ENCODE results near the gene IFT122.
"Not testable (repeated sequence)": the region's sequence is repeated elsewhere in the genome, so short reads cannot be mapped to it uniquely, and the experiment has no call there.

Gene IFT122

DNA sequence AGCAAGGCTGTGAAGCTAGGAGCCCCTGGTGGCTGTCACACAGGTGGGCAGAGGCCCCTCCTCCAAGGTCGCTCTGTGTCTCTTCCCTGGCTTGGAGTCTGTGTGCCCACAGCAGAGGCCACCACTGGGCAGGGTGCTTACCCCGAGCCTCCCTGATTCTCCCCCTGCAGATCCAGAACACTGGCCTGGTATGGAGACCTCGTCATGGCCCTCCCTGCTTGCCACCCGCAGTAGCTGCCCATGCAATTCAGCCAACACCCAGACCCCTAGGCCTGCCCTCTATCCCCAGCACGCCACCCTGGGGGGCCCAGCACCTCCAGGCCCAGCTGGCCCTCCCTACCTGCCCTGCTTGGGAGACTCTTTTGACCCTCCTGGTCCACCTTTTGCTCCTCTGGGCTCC lies 82.9 kb downstream of the IFT122 start:
- no peak for DNase-seq

GRCh38 chr3:129524081-129524480 lies 84.1 kb downstream of the IFT122 start:
- DNase-seq: no peak

- no peak for DNase-seq
Measured at GRCh38 chr3:129525341-129525968, 85.4 kb downstream of the IFT122 start.

GRCh38 chr3:129526121-129526900 lies 86.3 kb downstream of the IFT122 start:
- DNase-seq: no peak

DNA sequence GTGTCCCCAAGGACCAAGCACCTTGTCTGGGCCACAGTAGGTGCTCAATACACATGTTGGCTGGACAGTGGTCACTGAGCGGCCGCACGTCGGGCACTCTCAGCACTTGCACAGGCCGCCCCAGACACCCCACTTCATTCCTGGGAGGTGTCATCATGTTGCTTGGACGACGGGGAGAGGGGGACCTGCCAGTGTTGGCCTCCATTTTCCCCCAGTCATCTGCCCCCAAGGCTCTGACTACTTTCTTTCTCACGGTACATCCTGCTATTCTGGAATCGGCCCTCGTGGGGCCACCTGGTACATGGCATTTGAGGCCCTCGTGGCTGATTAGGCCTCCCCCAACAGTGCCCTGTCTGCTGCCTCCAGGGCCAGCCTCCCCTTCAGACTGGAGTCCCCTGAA lies 87.2 kb downstream of the IFT122 start:
- DNase-seq: no peak

GRCh38 chr3:129528589-129529100 lies 88.6 kb downstream of the IFT122 start, which contains the start of gene RHO:
TSS of gene RHO (plus strand) at chr3:129528639. CDS start at chr3:129528734, 95 bp downstream.
- no peak for DNase-seq

- no peak for DNase-seq
Measured at GRCh38 chr3:129529436-129530210, 89.6 kb downstream of the IFT122 start.

DNA sequence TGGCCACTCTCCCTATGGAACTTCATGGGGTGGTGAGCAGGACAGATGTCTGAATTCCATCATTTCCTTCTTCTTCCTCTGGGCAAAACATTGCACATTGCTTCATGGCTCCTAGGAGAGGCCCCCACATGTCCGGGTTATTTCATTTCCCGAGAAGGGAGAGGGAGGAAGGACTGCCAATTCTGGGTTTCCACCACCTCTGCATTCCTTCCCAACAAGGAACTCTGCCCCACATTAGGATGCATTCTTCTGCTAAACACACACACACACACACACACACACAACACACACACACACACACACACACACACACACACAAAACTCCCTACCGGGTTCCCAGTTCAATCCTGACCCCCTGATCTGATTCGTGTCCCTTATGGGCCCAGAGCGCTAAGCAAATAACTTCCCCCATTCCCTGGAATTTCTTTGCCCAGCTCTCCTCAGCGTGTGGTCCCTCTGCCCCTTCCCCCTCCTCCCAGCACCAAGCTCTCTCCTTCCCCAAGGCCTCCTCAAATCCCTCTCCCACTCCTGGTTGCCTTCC lies 90.3 kb downstream of the IFT122 start:
- DNase-seq: no peak

DNA sequence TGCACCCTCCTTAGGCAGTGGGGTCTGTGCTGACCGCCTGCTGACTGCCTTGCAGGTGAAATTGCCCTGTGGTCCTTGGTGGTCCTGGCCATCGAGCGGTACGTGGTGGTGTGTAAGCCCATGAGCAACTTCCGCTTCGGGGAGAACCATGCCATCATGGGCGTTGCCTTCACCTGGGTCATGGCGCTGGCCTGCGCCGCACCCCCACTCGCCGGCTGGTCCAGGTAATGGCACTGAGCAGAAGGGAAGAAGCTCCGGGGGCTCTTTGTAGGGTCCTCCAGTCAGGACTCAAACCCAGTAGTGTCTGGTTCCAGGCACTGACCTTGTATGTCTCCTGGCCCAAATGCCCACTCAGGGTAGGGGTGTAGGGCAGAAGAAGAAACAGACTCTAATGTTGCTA lies 90.8 kb downstream of the IFT122 start:
- DNase-seq: no peak

DNA sequence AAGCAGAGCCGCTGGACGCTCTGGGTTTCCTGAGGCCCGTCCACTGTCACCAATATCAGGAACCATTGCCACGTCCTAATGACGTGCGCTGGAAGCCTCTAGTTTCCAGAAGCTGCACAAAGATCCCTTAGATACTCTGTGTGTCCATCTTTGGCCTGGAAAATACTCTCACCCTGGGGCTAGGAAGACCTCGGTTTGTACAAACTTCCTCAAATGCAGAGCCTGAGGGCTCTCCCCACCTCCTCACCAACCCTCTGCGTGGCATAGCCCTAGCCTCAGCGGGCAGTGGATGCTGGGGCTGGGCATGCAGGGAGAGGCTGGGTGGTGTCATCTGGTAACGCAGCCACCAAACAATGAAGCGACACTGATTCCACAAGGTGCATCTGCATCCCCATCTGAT lies 91.7 kb downstream of the IFT122 start:
- no peak for DNase-seq

DNA sequence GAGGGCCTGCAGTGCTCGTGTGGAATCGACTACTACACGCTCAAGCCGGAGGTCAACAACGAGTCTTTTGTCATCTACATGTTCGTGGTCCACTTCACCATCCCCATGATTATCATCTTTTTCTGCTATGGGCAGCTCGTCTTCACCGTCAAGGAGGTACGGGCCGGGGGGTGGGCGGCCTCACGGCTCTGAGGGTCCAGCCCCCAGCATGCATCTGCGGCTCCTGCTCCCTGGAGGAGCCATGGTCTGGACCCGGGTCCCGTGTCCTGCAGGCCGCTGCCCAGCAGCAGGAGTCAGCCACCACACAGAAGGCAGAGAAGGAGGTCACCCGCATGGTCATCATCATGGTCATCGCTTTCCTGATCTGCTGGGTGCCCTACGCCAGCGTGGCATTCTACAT lies 92.2 kb downstream of the IFT122 start:
- no peak for DNase-seq

GRCh38 chr3:129533406-129533805 lies 93.4 kb downstream of the IFT122 start:
- DNase-seq: no peak

DNA sequence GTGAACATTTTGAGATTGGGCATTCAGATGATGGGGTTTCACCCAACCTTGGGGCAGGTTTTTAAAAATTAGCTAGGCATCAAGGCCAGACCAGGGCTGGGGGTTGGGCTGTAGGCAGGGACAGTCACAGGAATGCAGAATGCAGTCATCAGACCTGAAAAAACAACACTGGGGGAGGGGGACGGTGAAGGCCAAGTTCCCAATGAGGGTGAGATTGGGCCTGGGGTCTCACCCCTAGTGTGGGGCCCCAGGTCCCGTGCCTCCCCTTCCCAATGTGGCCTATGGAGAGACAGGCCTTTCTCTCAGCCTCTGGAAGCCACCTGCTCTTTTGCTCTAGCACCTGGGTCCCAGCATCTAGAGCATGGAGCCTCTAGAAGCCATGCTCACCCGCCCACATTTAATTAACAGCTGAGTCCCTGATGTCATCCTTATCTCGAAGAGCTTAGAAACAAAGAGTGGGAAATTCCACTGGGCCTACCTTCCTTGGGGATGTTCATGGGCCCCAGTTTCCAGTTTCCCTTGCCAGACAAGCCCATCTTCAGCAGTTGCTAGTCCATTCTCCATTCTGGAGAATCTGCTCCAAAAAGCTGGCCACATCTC lies 94.5 kb downstream of the IFT122 start:
- DNase-seq: no peak

DNA sequence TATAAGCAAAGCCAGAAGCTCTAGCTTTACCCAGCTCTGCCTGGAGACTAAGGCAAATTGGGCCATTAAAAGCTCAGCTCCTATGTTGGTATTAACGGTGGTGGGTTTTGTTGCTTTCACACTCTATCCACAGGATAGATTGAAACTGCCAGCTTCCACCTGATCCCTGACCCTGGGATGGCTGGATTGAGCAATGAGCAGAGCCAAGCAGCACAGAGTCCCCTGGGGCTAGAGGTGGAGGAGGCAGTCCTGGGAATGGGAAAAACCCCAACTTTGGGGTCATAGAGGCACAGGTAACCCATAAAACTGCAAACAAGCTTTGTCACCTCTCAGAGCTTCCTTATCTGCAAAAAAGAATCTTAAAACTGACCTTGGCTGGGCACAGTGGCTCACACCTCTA lies 95.1 kb downstream of the IFT122 start:
- no peak for DNase-seq

DNA sequence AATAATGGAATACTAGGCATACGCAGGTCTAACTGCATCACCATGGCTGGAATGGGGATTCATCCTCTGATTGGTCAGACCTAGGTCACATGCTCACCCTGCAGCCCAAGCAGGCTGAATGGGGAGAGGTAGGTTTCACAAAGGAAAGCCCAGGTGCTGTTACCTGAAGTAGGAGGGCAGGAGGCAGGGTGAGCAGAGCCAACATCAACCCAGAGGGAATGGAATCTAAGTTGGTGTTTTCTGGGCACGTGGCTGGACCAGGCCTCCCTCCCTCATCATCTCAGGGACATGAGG lies 96.3 kb downstream of the IFT122 start:
- no peak for DNase-seq

DNA sequence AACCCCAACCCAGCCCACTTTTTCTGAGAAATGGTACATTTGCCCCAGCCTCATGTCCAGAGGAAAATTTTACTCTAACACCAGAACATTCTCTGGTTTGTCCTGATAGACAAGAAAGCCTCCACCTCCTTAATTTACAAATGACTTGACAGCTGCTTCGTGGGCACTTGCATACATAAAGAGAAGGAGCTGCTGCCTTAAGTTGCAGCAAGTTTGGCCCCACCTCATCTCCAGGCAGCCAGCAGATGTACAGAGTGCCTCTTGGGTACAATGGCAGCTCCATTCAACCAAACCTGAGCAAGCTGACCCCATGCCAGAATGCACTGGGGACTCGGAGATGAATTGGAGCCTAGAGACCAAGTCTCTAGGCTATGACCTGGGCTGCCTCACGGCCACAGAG lies 96.8 kb downstream of the IFT122 start:
- DNase-seq: no peak

DNA sequence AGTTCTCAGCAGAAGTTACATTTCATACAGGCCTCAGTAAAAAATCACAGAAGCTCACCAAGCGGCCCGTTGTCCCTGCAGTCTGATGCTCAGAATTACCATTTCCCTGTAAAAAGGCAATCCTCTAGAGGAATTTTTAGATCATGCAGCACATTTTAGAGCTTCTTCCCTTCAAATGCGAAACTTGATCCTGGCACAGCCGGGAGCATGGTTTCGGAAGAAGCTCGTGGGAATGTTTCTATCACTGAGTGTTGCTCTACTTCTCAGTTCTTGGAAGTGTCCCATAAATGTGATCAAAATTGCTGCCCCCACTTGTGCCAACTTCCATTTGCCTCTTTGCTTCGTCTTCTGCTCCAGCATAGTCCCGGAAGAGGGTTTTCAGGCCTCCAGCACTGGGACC lies 99.2 kb downstream of the IFT122 start:
- no peak for DNase-seq

- DNase-seq: no peak
Measured at GRCh38 chr3:129540776-129541516, 100.9 kb downstream of the IFT122 start.

DNA sequence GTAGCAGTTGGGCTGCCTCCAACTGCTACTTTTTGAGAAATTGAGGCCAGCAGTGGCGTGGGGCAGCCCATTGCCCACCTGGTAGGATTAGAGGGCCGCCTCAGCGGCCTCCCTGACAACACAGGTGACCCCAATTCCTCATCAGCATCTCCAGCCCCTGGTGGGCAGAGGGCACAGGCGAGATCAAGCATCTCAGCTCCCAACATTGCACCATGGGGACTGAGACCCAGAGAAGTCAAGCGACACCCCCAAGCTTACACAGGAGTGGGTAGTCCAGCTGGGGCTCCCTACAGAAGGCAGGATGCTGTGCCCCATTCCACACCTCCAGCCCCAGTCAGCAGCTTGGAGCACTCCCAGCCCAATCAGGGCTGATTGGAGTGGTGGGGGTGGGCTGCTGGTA lies 102.7 kb downstream of the IFT122 start:
- DNase-seq: no peak

DNA sequence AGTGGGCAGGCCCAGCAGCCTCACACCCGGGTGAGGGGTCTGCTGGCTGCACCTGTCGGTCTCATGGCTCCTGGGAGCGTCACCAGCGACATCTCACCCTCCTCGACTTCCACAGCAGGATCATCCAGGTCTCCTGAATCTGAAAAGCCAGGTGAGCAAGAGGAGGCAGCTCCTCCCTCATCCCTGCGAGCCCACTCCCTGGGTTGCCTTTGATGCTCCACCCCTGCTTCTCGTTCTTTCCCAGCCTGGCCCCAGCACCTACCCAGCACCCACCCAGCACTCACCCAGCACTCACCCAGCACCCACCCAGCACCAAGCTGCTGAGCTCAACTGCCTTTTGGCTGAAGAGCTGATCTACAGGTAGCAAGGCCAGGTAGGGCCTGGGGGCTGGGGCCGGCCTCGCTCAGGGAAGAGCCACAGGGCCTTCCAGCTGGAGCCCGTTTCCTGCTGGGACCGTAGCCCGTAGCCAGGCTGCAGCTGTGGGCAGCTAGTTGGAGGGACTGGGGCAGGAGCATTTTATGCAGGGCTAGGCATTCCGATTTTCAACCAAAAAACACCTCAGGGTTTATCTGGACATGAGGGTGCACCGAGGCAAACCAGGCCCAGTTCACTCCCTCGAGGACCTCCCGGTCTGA lies 103.2 kb downstream of the IFT122 start, which contains the start of gene H1-8:
H1-8 (plus strand) TSS at position 20 of the 635 bp plus-strand sequence; CDS start at position 64, 44 bp downstream.
- DNase-seq: no peak

- DNase-seq: no peak
Measured at GRCh38 chr3:129543999-129544398, 104.0 kb downstream of the IFT122 start.

DNA sequence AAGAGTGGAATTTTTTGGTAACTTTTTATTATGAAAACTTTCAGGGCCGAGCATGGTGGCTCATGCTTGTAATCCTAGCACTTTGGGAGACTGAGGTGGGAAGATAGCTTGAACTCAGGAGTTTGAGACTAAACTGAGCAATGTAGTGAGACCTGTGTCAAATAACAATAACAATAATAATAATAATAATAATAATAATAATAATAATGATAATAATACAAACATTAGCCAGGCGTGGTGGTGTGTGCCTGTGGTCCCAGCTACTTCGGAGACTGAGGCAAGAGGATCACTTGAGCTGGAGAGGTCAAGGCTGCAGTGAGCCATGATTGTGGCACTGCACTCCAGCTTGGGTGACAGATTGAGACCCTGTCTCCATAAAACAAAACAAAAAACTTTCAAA lies 105.9 kb downstream of the IFT122 start:
- DNase-seq: not testable (repeated sequence)

Data from activated CD8-positive, alpha-beta memory T cell treated with anti-CD3 and anti-CD28 coated beads for 24 hours (primary cell).